GM12878 (cell line): Measurements from ENCODE around the gene ETAA1. TPM values are rescaled to one million over a fixed set of nuclear protein-coding genes. Genes with fewer than 3 reads are reported as not detected.

Experiments used
- ATAC-seq: fragments of 200-7000 bp; cut with Tn5 transposase; 3 replicates; pipeline ENCODE4 v1.9.1; 2020; ENCODE audit warnings: mild to moderate bottlenecking, moderate library complexity
- BruUV-seq: library from RNA; stranded (reverse); fragments of 400-500 nt; replicated peaks from 2 replicates; lab custom pipeline; 2021; lab: Mats Ljungman, UMichigan
- CTCF ChIA-PET: fragments of 300-600 bp; sonication (Branson Sonifier 250); formaldehyde crosslinking; extraction: SDS; loops from one replicate; lab custom pipeline; 2021; ENCODE audit warnings: inconsistent platforms; lab: Yijun Ruan, JAX
- POLR2A ChIA-PET: fragments of 350-600 bp; formaldehyde crosslinking; extraction: SDS; loops from one replicate; lab custom pipeline; 2021; ENCODE audit warnings: inconsistent platforms; lab: Charles Lee
- RAD21 ChIA-PET: fragments of 300-600 bp; sonication (Branson Sonifier 250); formaldehyde crosslinking; loops from one replicate; lab custom pipeline; 2023; ENCODE audit warnings: antibody characterized with exemption; ENCODE audit not compliant: unreplicated experiment; lab: Charles Lee
- SMC1A ChIA-PET: fragments of 300-600 bp; sonication (Branson Sonifier 250); formaldehyde crosslinking; loops from one replicate; lab custom pipeline; 2023; ENCODE audit not compliant: unreplicated experiment, uncharacterized antibody; lab: Charles Lee
- DNase-seq: peaks from one replicate; pipeline ENCODE4 v3.0.0-alpha.2; 2011; ENCODE audit warnings: low read depth, low spot score
- FAIRE-seq: peaks from 3 replicates; lab custom pipeline; 2011; peaks lifted over from hg19 to GRCh38; lab: Jason Lieb, UNC
- H2AFZ ChIP-seq: 2 replicates; pipeline ENCODE4 v1.6.0; 2011; ENCODE audit warnings: low read depth, low read length, control low read depth; ENCODE audit not compliant: control insufficient read depth
- H3K27ac ChIP-seq: 2 replicates; pipeline ENCODE4 v1.5.1; 2011; ENCODE audit warnings: control low read depth; ENCODE audit not compliant: control insufficient read depth, insufficient read depth
- H3K27me3 ChIP-seq, 2 experiments: replicated peaks in 1 of 2; 2 replicates each; pipeline versions ENCODE4 v1.6.0 to v1.6.1; 2011; ENCODE audit warnings: low read length in 1 of 2; ENCODE audit not compliant: control insufficient read depth in 2 of 2, insufficient read depth in 2 of 2
- H3K36me3 ChIP-seq, 2 experiments: 2 replicates each; pipeline ENCODE4 v1.5.1; 2011; ENCODE audit warnings: low read length in 1 of 2; ENCODE audit not compliant: control insufficient read depth in 2 of 2, insufficient read depth in 2 of 2
- H3K4me1 ChIP-seq: 2 replicates; pipeline ENCODE4 v1.6.1; 2011; ENCODE audit warnings: mild to moderate bottlenecking, low read length, moderate library complexity, mixed read lengths; ENCODE audit not compliant: control insufficient read depth, insufficient read depth
- H3K4me2 ChIP-seq: 2 replicates; pipeline ENCODE4 v1.6.0; 2011; ENCODE audit warnings: control low read depth; ENCODE audit not compliant: control insufficient read depth, insufficient read depth
- H3K4me3 ChIP-seq: fragments of 200-600 bp; sonication (generic); 2 replicates; pipeline ENCODE4 v1.5.1; 2016
- H3K79me2 ChIP-seq: 2 replicates; pipeline ENCODE4 v1.6.0; 2011; ENCODE audit warnings: low read length; ENCODE audit not compliant: control insufficient read depth, insufficient read depth
- H3K9ac ChIP-seq: 2 replicates; pipeline ENCODE4 v1.8.0; 2011; ENCODE audit warnings: low read length, control low read depth, mixed read lengths; ENCODE audit not compliant: control insufficient read depth, insufficient read depth
- H3K9me3 ChIP-seq: replicated peaks from 3 replicates; pipeline ENCODE4 v1.5.1; 2011; ENCODE audit warnings: mild to moderate bottlenecking, low read length; ENCODE audit not compliant: control insufficient read depth, insufficient read depth
- H4K20me1 ChIP-seq: 2 replicates; pipeline ENCODE4 v1.6.0; 2011; ENCODE audit not compliant: control insufficient read depth, insufficient read depth
- BRCA1 ChIP-seq: IDR thresholded peaks from 2 replicates; pipeline ENCODE4 v1.6.1; 2011; ENCODE audit warnings: low read depth, low read length, improper control_type of control experiment
- FOS ChIP-seq: IDR thresholded peaks from 3 replicates; pipeline ENCODE4 v1.6.1; 2011; ENCODE audit warnings: borderline replicate concordance; ENCODE audit not compliant: insufficient read length; ENCODE audit errors: extremely low read depth
- HCFC1 ChIP-seq: fragments of 150-350 bp; IDR thresholded peaks from 2 replicates; pipeline ENCODE4 v1.6.1; 2014; ENCODE audit warnings: low read length
- MXI1 ChIP-seq: fragments of 150-350 bp; IDR thresholded peaks from 2 replicates; pipeline ENCODE4 v1.6.1; 2011; ENCODE audit warnings: low read depth, mild to moderate bottlenecking, inconsistent platforms, low read length, improper control_type of control experiment
- NFYB ChIP-seq: IDR thresholded peaks from 2 replicates; pipeline ENCODE4 v1.6.1; 2011; ENCODE audit warnings: low read depth, mild to moderate bottlenecking, low read length, improper control_type of control experiment, moderate library complexity; ENCODE audit not compliant: insufficient read depth
- RCOR1 ChIP-seq: conservative IDR thresholded peaks from 2 replicates; pipeline ENCODE4 v1.6.1; 2012; ENCODE audit warnings: low read depth, low read length, improper control_type of control experiment
- SIN3A ChIP-seq: IDR thresholded peaks from 2 replicates; pipeline ENCODE4 v1.6.1; 2012; ENCODE audit warnings: low read depth, low read length, improper control_type of control experiment
- SMC3 ChIP-seq: IDR thresholded peaks from 2 replicates; pipeline ENCODE4 v1.6.1; 2011; ENCODE audit warnings: low read length, improper control_type of control experiment, borderline replicate concordance
- SREBF2 ChIP-seq: IDR thresholded peaks from 2 replicates; pipeline ENCODE4 v1.6.1; 2012; ENCODE audit warnings: mild to moderate bottlenecking, low read length
- SUZ12 ChIP-seq: fragments of 200-600 bp; sonication (generic); IDR thresholded peaks from one replicate; pipeline ENCODE4 v1.6.1; 2018; ENCODE audit warnings: antibody characterized with exemption, mild to moderate bottlenecking; ENCODE audit not compliant: unreplicated experiment
- ZBTB4 ChIP-seq: fragments of 450-650 bp; formaldehyde crosslinking; IDR thresholded peaks from 2 replicates; pipeline ENCODE4 v1.4.0; 2022; ENCODE audit warnings: mild to moderate bottlenecking, moderate library complexity
- ZZZ3 ChIP-seq: IDR thresholded peaks from 2 replicates; pipeline ENCODE4 v1.6.1; 2011; ENCODE audit warnings: low read depth; ENCODE audit not compliant: control insufficient read depth, insufficient read length
- WGBS: methylation state at CpG from one replicate; pipeline ENCODE4 v1.1.6; 2016; ENCODE audit warnings: low lambda C conversion rate; ENCODE audit not compliant: insufficient replicate concordance, insufficient coverage; ENCODE audit errors: missing lambda C conversion rate; 5-methylcytosine and 5-hydroxymethylcytosine counted together
- in situ Hi-C: fragments of 300-500 bp; cut with MboI; formaldehyde crosslinking; loops from 9 replicates; pipeline ENCODE4 v1.14.3; 2018; ENCODE audit warnings: mixed read lengths
- intact Hi-C: fragments of 100-400 bp; cut with micrococcal nuclease; formaldehyde crosslinking; loops from one replicate; pipeline ENCODE4 v1.14.2; 2022; ENCODE audit not compliant: unreplicated experiment
- polyA plus RNA-seq, 11 experiments: library from polyadenylated mRNA; depleted of rRNA in 4 of 11; unstranded in 6 of 11; stranded (reverse) in 5 of 11; fragments of >200 nt; fragmentation: Nextera tagmentation in 4 of 11; fragmentation: Illumina TruSeq in 1 of 11; extraction: Ambion mirVana in 4 of 11; extraction: Trizol in 1 of 11; gene quantifications; 1 replicate in 1 of 11; 2 replicates in 10 of 11; pipeline versions ENCODE4 v1.2.1 to v1.2.3, GENCODE V29; 2011 to 2016; ENCODE audit warnings: inconsistent platforms in 2 of 11, missing spikeins in 2 of 11, low read depth in 1 of 11
- total RNA-seq, 4 experiments: library from RNA; depleted of rRNA in 3 of 4; stranded (reverse); fragments of >200 nt in 3 of 4; fragmentation: Illumina TruSeq in 1 of 4; extraction: Trizol in 1 of 4; gene quantifications; 2 replicates each; pipeline versions ENCODE4 v1.2.1 to v1.2.3, GENCODE V29; 2013 to 2021
- TF ChIP-seq, protein P1 (sequence below): fragments of 450-650 bp; IDR thresholded peaks from 2 replicates; pipeline ENCODE4 v1.6.1; 2017; ENCODE audit warnings: borderline replicate concordance
- TF ChIP-seq, protein P2 (sequence below): IDR thresholded peaks from 2 replicates; pipeline ENCODE4 v1.6.1; 2012; ENCODE audit warnings: improper control_type of control experiment, low read depth, low read length; ENCODE audit not compliant: insufficient replicate concordance

ETAA1 gene
- total and polyA plus RNA-seq, 10 of the 15 experiments (the other 5 are each of a cell fraction or from before 2014, with no cell fraction given), result 4.2 to 24.2 (median 13.4) TPM

DNA sequence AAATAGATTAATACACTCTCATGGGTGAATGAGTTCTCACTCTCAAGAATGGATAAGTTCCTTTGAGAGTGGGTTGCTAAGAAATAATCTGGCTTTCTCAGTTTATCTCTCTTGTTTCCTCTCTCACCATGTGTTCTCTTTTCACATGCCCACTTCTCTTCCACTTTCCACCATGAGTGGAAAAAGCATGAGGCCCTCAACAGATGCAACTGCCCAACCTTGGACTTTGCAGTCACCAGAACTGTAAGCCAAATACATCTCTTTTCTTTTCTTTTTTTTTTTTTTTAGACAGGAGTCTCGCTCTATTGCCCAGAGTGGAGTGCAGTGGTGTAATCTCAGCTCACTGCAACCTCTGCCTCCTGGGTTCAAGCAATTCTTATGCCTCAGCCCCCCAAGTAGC, 18.1 kb upstream of the ETAA1 start:
- ChIA-PET CTCF (no interaction called here), RAD21 (no interaction called here), POLR2A (no interaction called here), SMC1A (interaction anchor here (1.5 kb wide), 1 partner anchor 12 kb away, joined by 5 read pairs; no protein-coding TSS in a partner anchor)
- Histone ChIP-seq H3K4me1 (no peaks in the 10 kb centered on the region), H2AFZ (no peak overlapping the region), H3K36me3 (no peaks in the 10 kb centered on the region), H3K27ac (no peak overlapping the region), H3K9me3 (no peaks in the 10 kb centered on the region), H3K79me2 (no peaks in the 10 kb centered on the region), H3K27me3 (no peaks in the 10 kb centered on the region), H4K20me1 (no peaks in the 10 kb centered on the region), H3K4me3 (no peak overlapping the region), H3K4me2 (no peak overlapping the region), H3K9ac (no peak overlapping the region)
- in situ Hi-C loops, result no loop called here
- no peak for DNase-seq
- intact Hi-C loops, result no loop called here
- ATAC-seq, result no peak
- no CpG with 5 or more reads among the region's 1 CpG for WGBS
- no TSS peak for BruUV-seq
- no peak for FAIRE-seq
- TF ChIP-seq SREBF2, result no peak
- TF ChIP-seq, protein P1, sequence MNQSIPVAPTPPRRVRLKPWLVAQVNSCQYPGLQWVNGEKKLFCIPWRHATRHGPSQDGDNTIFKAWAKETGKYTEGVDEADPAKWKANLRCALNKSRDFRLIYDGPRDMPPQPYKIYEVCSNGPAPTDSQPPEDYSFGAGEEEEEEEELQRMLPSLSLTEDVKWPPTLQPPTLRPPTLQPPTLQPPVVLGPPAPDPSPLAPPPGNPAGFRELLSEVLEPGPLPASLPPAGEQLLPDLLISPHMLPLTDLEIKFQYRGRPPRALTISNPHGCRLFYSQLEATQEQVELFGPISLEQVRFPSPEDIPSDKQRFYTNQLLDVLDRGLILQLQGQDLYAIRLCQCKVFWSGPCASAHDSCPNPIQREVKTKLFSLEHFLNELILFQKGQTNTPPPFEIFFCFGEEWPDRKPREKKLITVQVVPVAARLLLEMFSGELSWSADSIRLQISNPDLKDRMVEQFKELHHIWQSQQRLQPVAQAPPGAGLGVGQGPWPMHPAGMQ, result no peak
- TF ChIP-seq ZZZ3, result no peak
- TF ChIP-seq SUZ12, result no peak
- no peak for TF ChIP-seq SMC3
- no peak for TF ChIP-seq SIN3A
- TF ChIP-seq RCOR1, result no peak
- TF ChIP-seq BRCA1, result no peak
- TF ChIP-seq NFYB, result no peak
- TF ChIP-seq, protein P2, sequence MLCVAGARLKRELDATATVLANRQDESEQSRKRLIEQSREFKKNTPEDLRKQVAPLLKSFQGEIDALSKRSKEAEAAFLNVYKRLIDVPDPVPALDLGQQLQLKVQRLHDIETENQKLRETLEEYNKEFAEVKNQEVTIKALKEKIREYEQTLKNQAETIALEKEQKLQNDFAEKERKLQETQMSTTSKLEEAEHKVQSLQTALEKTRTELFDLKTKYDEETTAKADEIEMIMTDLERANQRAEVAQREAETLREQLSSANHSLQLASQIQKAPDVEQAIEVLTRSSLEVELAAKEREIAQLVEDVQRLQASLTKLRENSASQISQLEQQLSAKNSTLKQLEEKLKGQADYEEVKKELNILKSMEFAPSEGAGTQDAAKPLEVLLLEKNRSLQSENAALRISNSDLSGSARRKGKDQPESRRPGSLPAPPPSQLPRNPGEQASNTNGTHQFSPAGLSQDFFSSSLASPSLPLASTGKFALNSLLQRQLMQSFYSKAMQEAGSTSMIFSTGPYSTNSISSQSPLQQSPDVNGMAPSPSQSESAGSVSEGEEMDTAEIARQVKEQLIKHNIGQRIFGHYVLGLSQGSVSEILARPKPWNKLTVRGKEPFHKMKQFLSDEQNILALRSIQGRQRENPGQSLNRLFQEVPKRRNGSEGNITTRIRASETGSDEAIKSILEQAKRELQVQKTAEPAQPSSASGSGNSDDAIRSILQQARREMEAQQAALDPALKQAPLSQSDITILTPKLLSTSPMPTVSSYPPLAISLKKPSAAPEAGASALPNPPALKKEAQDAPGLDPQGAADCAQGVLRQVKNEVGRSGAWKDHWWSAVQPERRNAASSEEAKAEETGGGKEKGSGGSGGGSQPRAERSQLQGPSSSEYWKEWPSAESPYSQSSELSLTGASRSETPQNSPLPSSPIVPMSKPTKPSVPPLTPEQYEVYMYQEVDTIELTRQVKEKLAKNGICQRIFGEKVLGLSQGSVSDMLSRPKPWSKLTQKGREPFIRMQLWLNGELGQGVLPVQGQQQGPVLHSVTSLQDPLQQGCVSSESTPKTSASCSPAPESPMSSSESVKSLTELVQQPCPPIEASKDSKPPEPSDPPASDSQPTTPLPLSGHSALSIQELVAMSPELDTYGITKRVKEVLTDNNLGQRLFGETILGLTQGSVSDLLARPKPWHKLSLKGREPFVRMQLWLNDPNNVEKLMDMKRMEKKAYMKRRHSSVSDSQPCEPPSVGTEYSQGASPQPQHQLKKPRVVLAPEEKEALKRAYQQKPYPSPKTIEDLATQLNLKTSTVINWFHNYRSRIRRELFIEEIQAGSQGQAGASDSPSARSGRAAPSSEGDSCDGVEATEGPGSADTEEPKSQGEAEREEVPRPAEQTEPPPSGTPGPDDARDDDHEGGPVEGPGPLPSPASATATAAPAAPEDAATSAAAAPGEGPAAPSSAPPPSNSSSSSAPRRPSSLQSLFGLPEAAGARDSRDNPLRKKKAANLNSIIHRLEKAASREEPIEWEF, result no peak
- no peak for TF ChIP-seq MXI1
- no peak for TF ChIP-seq ZBTB4
- TF ChIP-seq FOS, result no peak
- no peak for TF ChIP-seq HCFC1
